Breast epithelium (tissue), 3 donors: ENCODE results near the gene AGAP1.

ENCODE experiments used
- POLR2A ChIP-seq: fragments of 450-650 bp; IDR thresholded peaks from one replicate; pipeline ENCODE4 v1.6.1; 2016; ENCODE audit warnings: antibody characterized with exemption, mild to moderate bottlenecking, moderate library complexity
- TF ChIP-seq, protein P1 (sequence below), 3 donors: fragments of 450-650 bp; IDR thresholded peaks; one replicate each; pipeline ENCODE4 v1.5.1; 2016 to 2017; ENCODE audit warnings: antibody characterized with exemption in 3 of 3, mild to moderate bottlenecking in 3 of 3, moderate library complexity in 3 of 3

DNA sequence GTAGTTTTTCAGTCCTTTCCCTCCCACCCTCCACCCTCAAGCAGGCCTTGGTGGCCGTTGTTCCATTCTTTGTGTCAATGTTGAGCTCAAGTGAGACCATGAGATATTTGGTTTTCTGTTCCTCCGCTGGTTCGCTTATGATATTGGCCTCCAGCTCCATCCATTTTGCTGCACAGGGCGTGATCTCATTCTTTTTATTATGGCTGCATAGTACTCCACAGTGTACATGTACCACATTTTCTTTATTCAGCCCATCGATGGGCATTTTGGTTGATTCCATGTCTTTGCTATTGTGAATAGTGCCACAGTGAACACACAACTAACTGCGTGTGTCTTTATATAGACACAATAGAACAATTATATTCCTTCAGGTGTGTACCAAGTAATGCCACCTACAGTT is 14.1 kb downstream of the AGAP1 start:
- TF ChIP-seq, protein P1, sequence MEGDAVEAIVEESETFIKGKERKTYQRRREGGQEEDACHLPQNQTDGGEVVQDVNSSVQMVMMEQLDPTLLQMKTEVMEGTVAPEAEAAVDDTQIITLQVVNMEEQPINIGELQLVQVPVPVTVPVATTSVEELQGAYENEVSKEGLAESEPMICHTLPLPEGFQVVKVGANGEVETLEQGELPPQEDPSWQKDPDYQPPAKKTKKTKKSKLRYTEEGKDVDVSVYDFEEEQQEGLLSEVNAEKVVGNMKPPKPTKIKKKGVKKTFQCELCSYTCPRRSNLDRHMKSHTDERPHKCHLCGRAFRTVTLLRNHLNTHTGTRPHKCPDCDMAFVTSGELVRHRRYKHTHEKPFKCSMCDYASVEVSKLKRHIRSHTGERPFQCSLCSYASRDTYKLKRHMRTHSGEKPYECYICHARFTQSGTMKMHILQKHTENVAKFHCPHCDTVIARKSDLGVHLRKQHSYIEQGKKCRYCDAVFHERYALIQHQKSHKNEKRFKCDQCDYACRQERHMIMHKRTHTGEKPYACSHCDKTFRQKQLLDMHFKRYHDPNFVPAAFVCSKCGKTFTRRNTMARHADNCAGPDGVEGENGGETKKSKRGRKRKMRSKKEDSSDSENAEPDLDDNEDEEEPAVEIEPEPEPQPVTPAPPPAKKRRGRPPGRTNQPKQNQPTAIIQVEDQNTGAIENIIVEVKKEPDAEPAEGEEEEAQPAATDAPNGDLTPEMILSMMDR (IDR thresholded peaks at IDR 0.05): no peak
- TF ChIP-seq POLR2A: no peak
